ENCODE measurements around the gene SHB.
A peak's percentile ranks its signal among the peaks of the same experiment; 100 is the strongest.

Gene SHB

DNA sequence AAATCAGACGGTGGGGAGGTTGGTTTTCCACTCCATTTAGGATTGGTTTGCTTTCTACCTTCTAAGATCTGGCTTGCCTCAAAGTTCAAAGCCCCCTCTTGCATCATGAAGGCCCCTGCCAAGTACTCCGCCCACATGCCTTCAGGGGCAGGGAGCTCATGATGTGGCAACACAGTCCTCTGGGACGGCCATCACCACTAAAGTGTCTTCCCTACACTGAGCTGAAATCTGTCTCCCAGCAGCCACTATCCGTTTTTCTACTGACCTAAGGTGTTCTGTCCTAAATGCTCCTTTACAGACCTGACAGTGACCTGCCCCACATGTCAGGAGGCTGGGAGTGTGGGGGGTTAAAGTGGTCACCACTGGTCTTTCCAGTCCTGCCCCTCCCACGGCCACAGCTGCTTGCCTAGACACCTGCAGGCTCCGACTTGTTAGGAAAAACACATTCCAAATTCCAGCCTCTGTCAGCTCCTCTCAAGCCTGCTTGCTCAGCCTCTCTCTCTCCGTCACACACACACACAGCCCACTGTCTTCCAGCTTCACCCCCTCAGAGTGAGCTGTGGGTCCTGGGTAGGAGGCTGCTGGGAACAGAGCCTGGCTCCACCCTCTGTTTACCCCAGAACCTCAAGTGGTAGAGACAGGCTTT is 44.9 kb downstream of the SHB start:
- Histone ChIP-seq H3K27me3 (ENCODE audit: insufficient read depth, low read length) (no peaks in the 10 kb centered on the region), H3K9ac (ENCODE audit: low read depth, low read length) (peak overlapping the region; percentile 26; the same call in 1 of the 2 replicates), H3K27ac (ENCODE audit: low read length) (no peak overlapping the region), H3K4me1 (ENCODE audit: insufficient read depth, low read length) (peaks cover 55% of the 10 kb centered on the region), H3K4me3 (ENCODE audit: low read length) (no peak overlapping the region), H3K36me3 (ENCODE audit: insufficient read depth, low read depth, low read length) (no peaks in the 10 kb centered on the region), H3K9me3 (ENCODE audit: insufficient read depth, low read depth, low read length) (no peaks in the 10 kb centered on the region)

DNA sequence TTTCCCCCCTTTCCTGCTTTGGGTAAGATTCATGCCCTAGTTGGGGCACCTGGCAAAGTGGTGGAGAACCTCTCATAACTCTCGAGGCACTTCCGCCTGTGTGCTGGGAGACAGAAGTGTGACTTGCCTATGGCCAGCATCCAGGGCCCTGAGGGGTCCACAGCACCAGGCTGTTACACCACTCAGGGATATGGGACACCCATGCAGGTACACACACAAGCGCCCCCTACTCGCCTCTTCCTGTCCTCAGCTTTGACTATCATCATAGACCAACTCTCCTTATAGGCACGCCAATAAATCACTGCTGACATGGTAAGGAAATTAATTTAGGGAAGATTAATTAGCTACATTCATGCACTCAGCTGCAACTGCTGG is 45.4 kb downstream of the SHB start:
- H3K27me3 ChIP-seq (ENCODE audit: insufficient read depth, low read length), result no peaks in the 10 kb centered on the region
- no peaks in the 10 kb centered on the region for H3K9me3 ChIP-seq (ENCODE audit: insufficient read depth, low read depth, low read length)
- no peak overlapping the region for H3K9ac ChIP-seq (ENCODE audit: low read depth, low read length)
- H3K4me3 ChIP-seq (ENCODE audit: low read length), result no peak overlapping the region
- no peak overlapping the region for H3K27ac ChIP-seq (ENCODE audit: low read length)
- H3K4me1 ChIP-seq (ENCODE audit: insufficient read depth, low read length), result peaks cover 60% of the 10 kb centered on the region
- no peaks in the 10 kb centered on the region for H3K36me3 ChIP-seq (ENCODE audit: insufficient read depth, low read depth, low read length)

DNA sequence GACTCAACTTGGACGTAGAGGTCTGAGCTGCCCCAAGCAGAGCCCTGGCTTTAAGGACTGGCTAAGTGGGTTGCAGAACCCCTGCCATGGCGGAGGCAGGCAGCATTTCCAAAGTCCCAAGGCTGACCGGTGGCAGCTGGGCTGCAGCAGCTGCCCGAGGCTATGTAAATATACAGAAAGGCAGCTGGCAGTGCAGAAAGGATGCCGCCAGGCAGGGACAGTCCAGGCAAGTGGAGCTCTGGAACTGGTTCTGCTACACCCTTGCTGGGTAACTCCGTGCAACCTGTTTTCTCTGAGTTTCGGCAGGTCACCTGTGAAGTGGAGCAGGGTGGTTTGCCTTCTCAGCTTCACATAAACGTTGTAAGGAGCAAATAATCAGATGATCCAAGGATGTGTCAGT is 46.0 kb downstream of the SHB start:
- Histone ChIP-seq H3K9me3 (ENCODE audit: insufficient read depth, low read depth, low read length) (no peaks in the 10 kb centered on the region), H3K27me3 (ENCODE audit: insufficient read depth, low read length) (no peaks in the 10 kb centered on the region), H3K4me1 (ENCODE audit: insufficient read depth, low read length) (peaks cover 67% of the 10 kb centered on the region), H3K9ac (ENCODE audit: low read depth, low read length) (no peak overlapping the region), H3K27ac (ENCODE audit: low read length) (no peak overlapping the region), H3K4me3 (ENCODE audit: low read length) (no peak overlapping the region), H3K36me3 (ENCODE audit: insufficient read depth, low read depth, low read length) (no peaks in the 10 kb centered on the region)

DNA sequence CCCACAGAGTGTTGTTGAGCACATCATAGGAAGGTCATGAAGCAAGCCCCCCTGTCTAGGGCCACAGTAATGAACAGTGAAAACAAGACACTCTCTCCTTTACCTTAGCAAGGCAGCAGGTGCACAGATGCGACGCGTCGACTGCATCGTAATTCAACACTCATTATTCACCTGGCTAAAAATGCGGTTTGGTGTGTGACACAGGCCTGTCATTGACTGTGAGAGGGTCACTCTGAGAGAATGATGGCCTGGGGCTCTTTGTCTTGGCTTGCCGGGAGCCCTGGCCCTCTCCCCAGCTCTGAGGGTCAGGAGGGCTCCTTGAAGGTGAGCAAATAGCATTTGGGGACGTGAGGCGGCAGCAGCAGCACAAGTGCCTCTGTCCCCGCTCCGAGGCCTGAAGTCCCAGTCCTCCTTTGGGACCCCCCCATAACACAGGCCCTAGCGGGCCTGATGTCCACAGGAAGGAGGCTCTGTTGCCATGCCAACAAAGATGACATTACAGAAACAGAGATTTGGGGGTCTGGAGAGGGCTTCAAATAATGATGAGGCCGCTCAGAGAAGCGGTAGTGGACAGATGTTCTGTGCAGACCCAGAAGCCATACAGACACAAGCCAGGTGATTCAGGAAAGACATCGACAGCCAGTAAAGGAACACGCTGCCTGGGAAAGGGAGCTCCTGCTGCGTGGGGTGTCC is 46.7 kb downstream of the SHB start:
- Histone ChIP-seq H3K9me3 (ENCODE audit: insufficient read depth, low read depth, low read length) (no peaks in the 10 kb centered on the region), H3K36me3 (ENCODE audit: insufficient read depth, low read depth, low read length) (no peaks in the 10 kb centered on the region), H3K9ac (ENCODE audit: low read depth, low read length) (no peak overlapping the region), H3K27ac (ENCODE audit: low read length) (no peak overlapping the region), H3K4me1 (ENCODE audit: insufficient read depth, low read length) (peaks cover 72% of the 10 kb centered on the region), H3K27me3 (ENCODE audit: insufficient read depth, low read length) (no peaks in the 10 kb centered on the region), H3K4me3 (ENCODE audit: low read length) (no peak overlapping the region)

DNA sequence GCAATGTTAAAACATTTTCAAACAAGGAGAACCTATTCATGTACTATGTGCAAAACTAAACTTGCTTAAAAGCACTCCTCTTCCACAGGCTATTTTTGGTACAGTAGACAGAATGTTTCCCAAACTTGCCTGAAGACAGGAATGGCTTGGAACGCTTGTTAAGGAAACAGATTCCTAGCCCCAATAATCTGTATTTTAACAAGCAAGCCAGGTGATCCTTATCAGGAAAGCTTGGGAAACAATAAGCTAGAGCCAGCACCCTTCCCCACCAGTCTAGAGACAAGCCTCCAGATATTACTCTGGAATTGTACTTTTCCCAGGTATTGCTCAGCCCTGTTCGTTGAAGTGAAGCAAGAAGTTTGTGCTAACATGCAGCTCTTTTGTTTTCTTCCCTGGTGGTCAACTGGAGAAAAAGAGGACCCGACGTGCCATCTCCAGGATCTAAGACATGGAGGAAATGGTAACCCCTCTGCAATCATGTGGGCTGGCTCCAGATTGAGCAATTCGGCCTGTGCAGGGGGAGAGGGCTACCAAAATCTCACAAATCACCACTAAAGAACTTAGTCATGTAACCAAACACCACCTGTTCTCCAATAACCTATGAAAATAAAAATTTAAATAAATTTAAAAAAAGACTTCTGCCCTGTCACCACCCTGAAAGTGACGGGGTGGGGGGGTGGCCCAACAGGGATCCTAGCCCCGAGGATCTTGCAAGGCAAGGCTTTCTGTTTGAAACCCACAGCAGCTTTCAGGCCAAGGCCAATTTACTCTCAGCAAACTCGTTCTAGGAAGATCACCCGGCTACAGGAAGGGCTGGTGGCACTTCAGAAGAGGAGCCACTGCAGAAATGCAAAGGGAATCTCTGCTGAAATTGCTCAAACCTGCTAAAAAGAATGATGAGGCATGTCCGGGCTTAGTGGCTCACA is 48.6 kb downstream of the SHB start:
- no peak overlapping the region for H3K27ac ChIP-seq (ENCODE audit: low read length)
- no peaks in the 10 kb centered on the region for H3K36me3 ChIP-seq (ENCODE audit: insufficient read depth, low read depth, low read length)
- H3K4me1 ChIP-seq (ENCODE audit: insufficient read depth, low read length), result peaks cover 73% of the 10 kb centered on the region
- H3K27me3 ChIP-seq (ENCODE audit: insufficient read depth, low read length), result no peaks in the 10 kb centered on the region
- no peaks in the 10 kb centered on the region for H3K9me3 ChIP-seq (ENCODE audit: insufficient read depth, low read depth, low read length)
- H3K4me3 ChIP-seq (ENCODE audit: low read length), result no peak overlapping the region
- no peak overlapping the region for H3K9ac ChIP-seq (ENCODE audit: low read depth, low read length)

DNA sequence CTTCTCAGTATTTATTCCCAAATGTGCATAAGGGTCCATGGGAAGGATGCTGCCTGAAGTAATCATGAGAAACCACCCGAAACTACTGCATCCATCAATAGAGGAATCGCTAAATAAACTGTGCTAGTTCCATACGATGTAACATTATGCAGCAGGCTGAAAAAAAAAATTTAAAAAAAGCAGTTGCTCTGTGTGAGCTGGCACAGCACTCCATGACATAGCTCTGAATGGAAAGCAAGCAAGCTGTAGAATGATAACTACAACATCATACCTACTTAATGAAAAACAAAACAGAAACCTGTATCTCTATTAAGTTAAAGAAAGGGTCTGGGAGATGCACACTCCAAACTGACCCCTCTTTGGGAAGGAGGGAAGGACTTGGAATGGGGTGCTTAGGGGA is 49.3 kb downstream of the SHB start:
- Histone ChIP-seq H3K36me3 (ENCODE audit: insufficient read depth, low read depth, low read length) (no peaks in the 10 kb centered on the region), H3K9ac (ENCODE audit: low read depth, low read length) (peak overlapping the region; percentile 58; the same call in 1 of the 2 replicates), H3K4me3 (ENCODE audit: low read length) (no peak overlapping the region), H3K4me1 (ENCODE audit: insufficient read depth, low read length) (peaks cover 77% of the 10 kb centered on the region), H3K27me3 (ENCODE audit: insufficient read depth, low read length) (no peaks in the 10 kb centered on the region), H3K9me3 (ENCODE audit: insufficient read depth, low read depth, low read length) (no peaks in the 10 kb centered on the region), H3K27ac (ENCODE audit: low read length) (no peak overlapping the region)

DNA sequence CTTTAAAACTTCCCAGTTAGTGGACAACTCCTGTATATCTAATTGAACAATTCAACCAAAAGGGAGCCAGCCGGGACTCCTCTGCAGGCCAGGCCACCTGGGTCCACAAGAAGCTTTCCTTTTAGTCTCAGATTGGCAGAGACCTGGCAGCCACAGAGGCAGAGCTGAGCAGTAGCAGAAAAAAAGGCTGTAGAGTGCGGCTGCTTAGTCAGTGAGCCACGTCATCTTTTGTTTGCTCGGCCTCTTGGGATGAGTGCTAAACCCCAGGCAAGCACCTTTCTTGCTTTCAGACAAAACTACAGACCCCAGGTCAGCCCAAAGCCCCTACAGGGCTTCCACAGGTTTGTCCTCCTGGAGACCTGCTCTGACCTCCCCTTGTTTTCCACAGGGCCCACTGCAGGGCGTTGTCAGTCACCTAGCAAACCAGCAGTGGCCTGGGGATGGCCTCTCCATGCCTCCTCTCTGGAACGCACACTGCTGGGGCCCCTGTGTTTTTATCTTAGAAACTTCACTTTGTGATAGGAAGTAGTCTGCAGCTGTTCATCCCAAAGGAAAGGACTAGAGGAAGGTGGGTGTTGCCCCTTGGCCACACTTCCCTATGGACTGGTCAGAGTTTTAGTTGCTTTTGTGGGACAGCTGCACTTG is 49.9 kb downstream of the SHB start:
- H3K27ac ChIP-seq (ENCODE audit: low read length), result peak overlapping the region; percentile 32
- peaks cover 70% of the 10 kb centered on the region for H3K4me1 ChIP-seq (ENCODE audit: insufficient read depth, low read length)

DNA sequence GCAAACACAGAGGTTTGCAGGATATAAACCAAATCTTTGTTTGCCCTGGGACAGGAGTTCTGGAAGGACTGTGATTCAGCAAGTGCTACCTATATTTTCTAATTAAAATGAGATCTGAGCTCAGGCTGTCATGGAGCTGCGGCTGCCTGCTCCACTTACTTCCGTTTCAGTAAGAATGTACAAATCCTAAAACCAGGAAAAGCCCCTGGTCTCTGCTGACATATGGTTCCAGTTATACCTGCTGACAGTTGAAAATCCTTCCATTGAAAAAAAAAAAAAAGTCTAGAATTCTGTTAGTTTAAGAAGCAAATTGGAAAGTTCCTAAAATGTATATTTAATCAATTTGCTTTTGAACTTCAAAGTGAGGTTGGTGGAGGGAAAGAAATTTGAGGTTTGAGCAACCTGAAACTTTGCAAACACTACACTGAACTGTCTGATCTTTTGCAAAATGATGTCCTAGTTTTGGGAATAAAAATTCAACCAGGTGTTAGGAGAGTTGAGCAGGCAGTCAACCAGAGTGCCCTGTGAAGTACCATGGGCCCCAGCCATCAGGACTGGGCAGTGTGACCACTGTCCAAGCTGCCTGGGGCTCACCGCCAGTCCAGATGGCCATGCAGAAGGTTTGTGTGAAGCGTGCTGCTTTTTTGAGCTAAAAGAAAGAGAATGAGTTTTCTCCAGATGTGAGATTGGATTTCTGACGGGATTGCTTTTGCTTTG is 50.6 kb downstream of the SHB start:
- peak overlapping the region; percentile 32 for H3K27ac ChIP-seq (ENCODE audit: low read length)

More for the DNA sequence above, 49.9 kb downstream of the SHB start:
- Histone ChIP-seq H3K9me3 (ENCODE audit: insufficient read depth, low read depth, low read length) (no peaks in the 10 kb centered on the region), H3K4me3 (ENCODE audit: low read length) (no peak overlapping the region), H3K27me3 (ENCODE audit: insufficient read depth, low read length) (no peaks in the 10 kb centered on the region), H3K36me3 (ENCODE audit: insufficient read depth, low read depth, low read length) (no peaks in the 10 kb centered on the region), H3K9ac (ENCODE audit: low read depth, low read length) (peak overlapping the region; percentile 58; the same call in 1 of the 2 replicates)

DNA sequence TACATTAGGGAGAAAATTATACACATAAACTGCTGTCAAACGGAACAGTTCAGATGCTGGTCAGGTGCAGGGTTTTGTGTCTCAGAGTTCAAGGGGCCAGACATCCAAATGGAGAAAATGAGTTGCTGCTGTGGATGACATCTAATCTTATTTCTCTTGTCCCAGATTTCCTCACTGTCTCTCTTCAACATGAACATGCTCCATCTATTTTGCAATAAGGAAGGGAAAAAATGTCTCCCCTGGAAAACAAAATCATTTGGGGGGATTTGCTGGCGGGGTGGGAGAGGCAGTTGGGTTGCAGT is 51.2 kb downstream of the SHB start:
- Histone ChIP-seq H3K9me3 (ENCODE audit: insufficient read depth, low read depth, low read length) (no peaks in the 10 kb centered on the region), H3K27me3 (ENCODE audit: insufficient read depth, low read length) (no peaks in the 10 kb centered on the region), H3K4me3 (ENCODE audit: low read length) (peak overlapping the region; percentile 43; the same call in 1 of the 2 replicates), H3K36me3 (ENCODE audit: insufficient read depth, low read depth, low read length) (no peaks in the 10 kb centered on the region), H3K27ac (ENCODE audit: low read length) (peak overlapping the region; percentile 16), H3K9ac (ENCODE audit: low read depth, low read length) (peak overlapping the region; percentile 58; the same call in 1 of the 2 replicates), H3K4me1 (ENCODE audit: insufficient read depth, low read length) (peaks cover 64% of the 10 kb centered on the region)

More for the DNA sequence above, 50.6 kb downstream of the SHB start:
- Histone ChIP-seq H3K4me3 (ENCODE audit: low read length) (no peak overlapping the region), H3K4me1 (ENCODE audit: insufficient read depth, low read length) (peaks cover 64% of the 10 kb centered on the region), H3K9ac (ENCODE audit: low read depth, low read length) (peak overlapping the region; percentile 58; the same call in 1 of the 2 replicates), H3K36me3 (ENCODE audit: insufficient read depth, low read depth, low read length) (no peaks in the 10 kb centered on the region), H3K9me3 (ENCODE audit: insufficient read depth, low read depth, low read length) (no peaks in the 10 kb centered on the region), H3K27me3 (ENCODE audit: insufficient read depth, low read length) (no peaks in the 10 kb centered on the region)

DNA sequence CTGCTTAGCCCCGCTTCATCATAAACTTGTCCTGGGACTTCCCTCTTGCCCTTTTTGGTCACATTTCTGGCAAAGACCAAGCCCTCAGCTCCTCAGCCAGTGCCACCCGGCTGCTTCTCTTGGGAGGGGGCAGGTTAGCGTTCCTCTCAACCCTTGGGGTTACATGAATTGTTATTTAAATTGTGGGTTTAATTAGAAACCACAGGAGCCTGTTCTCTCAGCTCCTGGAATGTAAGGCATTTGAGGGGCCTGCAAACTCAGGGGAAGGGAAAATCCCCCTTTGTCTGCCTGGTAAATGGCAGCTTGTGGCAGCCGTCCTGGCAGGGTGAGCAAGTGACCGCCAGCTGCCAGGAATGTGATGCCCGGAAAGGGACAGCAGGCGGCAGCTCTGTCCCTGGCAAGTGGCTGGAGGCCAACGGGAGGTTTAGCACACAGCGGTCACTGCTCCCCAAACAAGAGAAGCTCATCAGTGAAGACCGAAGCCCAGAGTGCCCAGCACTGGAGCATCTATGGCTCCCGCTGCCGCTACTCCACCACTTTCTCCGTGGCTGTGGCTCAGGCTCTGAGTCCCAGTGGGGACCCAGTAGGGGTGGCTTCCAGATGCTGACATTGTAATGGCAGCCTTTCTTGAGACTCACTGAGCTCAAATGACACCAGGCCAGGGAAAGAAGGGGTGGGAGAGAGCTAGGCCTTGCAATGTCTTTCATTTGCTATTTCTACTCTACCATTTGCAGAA is 51.7 kb downstream of the SHB start:
- peak overlapping the region; percentile 89 for H3K27ac ChIP-seq (ENCODE audit: low read length)

More for the DNA sequence above, 51.7 kb downstream of the SHB start:
- H3K4me1 ChIP-seq (ENCODE audit: insufficient read depth, low read length), result peaks cover 61% of the 10 kb centered on the region
- no peaks in the 10 kb centered on the region for H3K27me3 ChIP-seq (ENCODE audit: insufficient read depth, low read length)
- H3K9me3 ChIP-seq (ENCODE audit: insufficient read depth, low read depth, low read length), result no peaks in the 10 kb centered on the region
- H3K36me3 ChIP-seq (ENCODE audit: insufficient read depth, low read depth, low read length), result no peaks in the 10 kb centered on the region
- H3K4me3 ChIP-seq (ENCODE audit: low read length), result peak overlapping the region; percentile 46; the same call in 1 of the 2 replicates
- H3K9ac ChIP-seq (ENCODE audit: low read depth, low read length), result peak overlapping the region; percentile 75

All from iPS-20b (cell line).